Measurements from ENCODE around the gene CTU2. TPM values are rescaled to one million over a fixed set of nuclear protein-coding genes. Genes with fewer than 3 reads are reported as not detected.

Gene CTU2
- total RNA-seq, 4 donors from 2014 or later = 7.7 to 21.2 (median 13.6) TPM

DNA sequence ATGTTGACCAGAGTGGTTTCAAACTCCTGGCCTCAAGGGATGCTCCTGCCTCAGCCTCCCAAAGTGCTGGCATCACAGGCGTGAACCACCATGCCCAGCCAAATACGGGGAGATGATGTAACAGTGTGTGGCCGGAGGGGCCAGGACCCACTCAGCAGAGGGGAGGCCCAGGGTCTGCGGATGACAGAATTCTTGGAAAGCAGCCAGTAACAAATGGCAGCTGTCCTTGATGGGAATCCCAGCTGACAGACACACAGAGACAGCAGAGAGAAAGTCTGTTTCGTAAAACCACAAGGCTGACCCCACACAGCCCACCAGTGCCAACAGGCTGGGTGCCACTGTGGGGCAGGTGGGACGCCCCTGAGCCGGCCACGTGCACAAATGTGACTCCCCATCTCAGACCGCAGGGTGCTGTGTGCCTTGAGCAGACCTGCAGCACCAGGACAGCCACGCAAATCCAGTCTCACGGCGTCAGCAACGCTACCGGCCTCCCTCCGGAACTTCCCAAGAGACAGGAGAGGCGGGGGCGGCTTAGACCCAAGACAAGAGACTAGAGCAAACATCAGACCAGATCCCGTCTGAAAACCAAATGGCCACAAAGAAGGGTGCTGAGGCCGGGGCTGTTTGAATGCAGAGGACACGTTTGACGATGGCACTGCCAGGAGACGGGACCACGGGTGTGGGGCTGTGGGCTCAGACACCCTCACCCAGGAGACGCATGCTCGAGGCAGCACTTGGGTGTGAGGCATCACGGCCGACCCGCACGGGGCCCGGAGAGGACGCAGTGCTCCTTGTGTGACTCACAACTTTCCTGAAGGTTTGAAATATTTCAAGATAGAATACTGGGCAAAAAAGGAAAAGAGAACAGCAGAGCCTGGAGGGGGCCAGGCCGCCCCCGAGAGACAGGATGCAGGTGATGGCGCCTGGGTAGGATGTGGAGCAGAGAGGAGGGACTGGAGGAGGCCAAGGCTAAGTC, 24.6 kb downstream of the CTU2 start:
- H3K4me1 ChIP-seq = peaks cover 0 to 6% of the 10 kb centered on the region in 2 donors
- no peak overlapping the region for H3K4me3 ChIP-seq (replicated peaks in 1 of 3)
- WGBS, 2 donors = 88 to 90% methylated on average over 30 to 34 of the region's 34 CpGs
- H3K36me3 ChIP-seq = peaks cover 35 to 39% of the 10 kb centered on the region in 2 donors
- H3K27ac ChIP-seq = no peak overlapping the region
- no peaks in the 10 kb centered on the region for H3K9me3 ChIP-seq
- no peak for DNase-seq
- TF ChIP-seq CTCF (IDR thresholded peaks at IDR 0.05) = no peak
- TF ChIP-seq POLR2A (IDR thresholded peaks at IDR 0.05) = no peak
- intact Hi-C loops (cut with DNase I) = no loop called here
- no peaks in the 10 kb centered on the region for H3K27me3 ChIP-seq

DNA sequence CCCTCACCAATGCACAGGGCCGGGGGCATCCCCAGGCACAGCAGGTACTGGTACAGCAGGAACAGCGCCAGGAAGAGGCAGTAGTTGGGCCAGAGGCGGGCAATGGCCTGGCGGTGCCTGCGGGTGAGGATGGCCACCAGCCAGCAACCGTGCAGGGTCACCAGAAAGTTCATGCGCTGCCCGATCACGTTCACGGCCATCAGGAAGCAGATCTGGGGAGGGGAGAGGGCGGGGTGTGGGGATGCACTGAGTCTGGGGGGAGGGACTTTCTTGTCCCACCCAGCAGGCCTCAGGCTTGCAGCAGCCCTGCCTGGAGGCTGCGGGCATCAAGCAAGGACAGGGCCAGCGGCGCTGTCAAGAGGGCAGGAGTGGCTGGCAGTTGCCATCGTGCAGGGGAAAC, 25.4 kb downstream of the CTU2 start:
- peaks cover 29 to 33% of the 10 kb centered on the region in 2 donors for H3K36me3 ChIP-seq
- H3K4me3 ChIP-seq (replicated peaks in 1 of 3) = no peak overlapping the region
- DNase-seq = no peak
- no peak overlapping the region for H3K27ac ChIP-seq
- H3K27me3 ChIP-seq = no peaks in the 10 kb centered on the region
- no peak for TF ChIP-seq POLR2A (IDR thresholded peaks at IDR 0.05)
- TF ChIP-seq CTCF (IDR thresholded peaks at IDR 0.05) = no peak
- H3K4me1 ChIP-seq = peaks cover 0 to 6% of the 10 kb centered on the region in 2 donors
- intact Hi-C loops (cut with DNase I) = no loop called here
- 85 to 90% methylated on average over 9 to 11 of the region's 15 CpGs for WGBS, 2 donors
- H3K9me3 ChIP-seq = no peaks in the 10 kb centered on the region

DNA sequence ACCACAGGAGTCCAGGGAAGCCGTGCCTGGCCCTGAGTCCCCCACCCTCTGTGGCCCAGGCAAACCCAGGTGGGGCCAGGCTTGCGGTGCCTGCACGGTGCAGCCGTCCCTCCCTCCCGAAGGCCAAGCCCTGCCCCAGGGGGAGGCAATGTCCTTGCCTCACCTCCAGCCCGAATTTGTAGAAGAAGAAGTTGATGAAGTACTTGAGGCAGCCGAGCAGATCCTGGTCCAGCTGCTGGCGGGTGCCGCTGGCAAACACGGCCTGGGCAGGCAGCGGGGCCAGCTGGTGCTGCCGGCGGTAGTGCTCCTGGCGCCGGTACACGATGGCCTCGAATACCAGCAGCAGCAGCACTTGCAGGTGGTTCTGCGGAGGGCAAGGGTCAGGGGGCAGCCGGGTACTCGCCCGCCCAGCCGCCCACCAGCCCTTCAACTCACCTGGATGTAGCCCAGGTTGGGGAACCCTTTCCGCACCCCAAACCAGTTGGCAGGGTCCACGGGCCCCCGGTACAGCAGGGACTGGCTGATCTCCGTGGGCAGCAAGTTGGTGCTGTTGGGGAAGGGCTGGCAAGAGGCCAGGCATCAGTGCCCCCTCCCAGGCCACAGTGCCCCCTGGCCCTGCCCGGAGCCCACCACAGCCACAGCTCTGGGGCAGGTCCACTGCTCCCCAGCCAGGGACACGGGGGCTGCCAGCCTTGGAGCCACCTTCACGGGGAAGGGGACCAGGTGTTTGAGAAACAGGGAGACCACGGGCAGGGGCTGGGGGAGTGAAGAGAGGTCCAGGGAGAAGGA, 26.1 kb downstream of the CTU2 start:
- no peaks in the 10 kb centered on the region for H3K27me3 ChIP-seq
- 82 to 93% methylated on average over 17 to 27 of the region's 30 CpGs for WGBS, 2 donors
- no peak overlapping the region for H3K27ac ChIP-seq
- no peak overlapping the region for H3K4me3 ChIP-seq (replicated peaks in 1 of 3)
- intact Hi-C loops (cut with DNase I) = no loop called here
- H3K4me1 ChIP-seq = peaks cover 0 to under 1% of the 10 kb centered on the region in 2 donors
- peaks cover 23 to 28% of the 10 kb centered on the region in 2 donors for H3K36me3 ChIP-seq
- no peak for DNase-seq
- no peaks in the 10 kb centered on the region for H3K9me3 ChIP-seq
- TF ChIP-seq POLR2A (IDR thresholded peaks at IDR 0.05) (no peak), CTCF (IDR thresholded peaks at IDR 0.05) (no peak)

- Histone ChIP-seq H3K4me3 (replicated peaks in 1 of 3) (no peak overlapping the region), H3K9me3 (no peaks in the 10 kb centered on the region), H3K27me3 (no peaks in the 10 kb centered on the region), H3K36me3 (peaks cover 21 to 28% of the 10 kb centered on the region in 2 donors), H3K27ac (no peak overlapping the region), H3K4me1 (peaks cover 3 to 6% of the 10 kb centered on the region in 2 donors)
- no peak for DNase-seq
- intact Hi-C loops (cut with DNase I) = no loop called here
- 88 to 92% methylated on average over 3 to 11 of the region's 13 CpGs for WGBS, 2 donors
- TF ChIP-seq CTCF (IDR thresholded peaks at IDR 0.05) (no peak), POLR2A (IDR thresholded peaks at IDR 0.05) (no peak)
Observed at GRCh38 chr16:88732961-88733294, 26.6 kb downstream of the CTU2 start.

Measured in thyroid gland (tissue), 4 donors.